Activated CD4-positive, alpha-beta T cell treated with anti-CD3 and anti-CD28 coated beads for 24 hours (primary cell): ENCODE results near the gene EPB41L2.
"Not testable (repeated sequence)": the region's sequence is repeated elsewhere in the genome, so short reads cannot be mapped to it uniquely, and the experiment has no call there.

Experiments
- DNase-seq, 2 donors: peaks; one replicate each; pipeline ENCODE4 v3.0.0-alpha.2; 2020; ENCODE audit warnings: low read depth in 2 of 2

The EPB41L2 gene

GRCh38 chr6:130801368-130801767 lies 261.7 kb downstream of the EPB41L2 start:
- DNase-seq, result not testable (repeated sequence)

DNA sequence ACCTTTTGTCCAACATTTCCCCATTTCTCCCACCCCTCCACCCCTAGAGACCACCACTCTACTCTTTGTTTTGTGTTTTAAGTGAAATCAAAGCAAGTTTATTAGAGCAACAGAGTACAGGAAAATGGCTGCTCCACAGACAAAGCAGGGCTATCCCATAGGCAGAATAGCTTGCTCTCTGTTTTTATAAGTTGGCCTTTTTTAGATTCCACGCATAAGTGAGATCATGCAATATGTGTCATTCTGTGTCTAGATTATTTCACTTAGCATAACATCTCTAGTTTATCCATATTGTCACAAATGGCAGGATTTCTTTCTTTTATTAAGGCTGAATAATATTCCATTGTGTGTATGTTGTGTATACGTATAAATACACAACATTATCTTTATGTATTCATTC lies 266.0 kb downstream of the EPB41L2 start:
- DNase-seq, result no peak

DNA sequence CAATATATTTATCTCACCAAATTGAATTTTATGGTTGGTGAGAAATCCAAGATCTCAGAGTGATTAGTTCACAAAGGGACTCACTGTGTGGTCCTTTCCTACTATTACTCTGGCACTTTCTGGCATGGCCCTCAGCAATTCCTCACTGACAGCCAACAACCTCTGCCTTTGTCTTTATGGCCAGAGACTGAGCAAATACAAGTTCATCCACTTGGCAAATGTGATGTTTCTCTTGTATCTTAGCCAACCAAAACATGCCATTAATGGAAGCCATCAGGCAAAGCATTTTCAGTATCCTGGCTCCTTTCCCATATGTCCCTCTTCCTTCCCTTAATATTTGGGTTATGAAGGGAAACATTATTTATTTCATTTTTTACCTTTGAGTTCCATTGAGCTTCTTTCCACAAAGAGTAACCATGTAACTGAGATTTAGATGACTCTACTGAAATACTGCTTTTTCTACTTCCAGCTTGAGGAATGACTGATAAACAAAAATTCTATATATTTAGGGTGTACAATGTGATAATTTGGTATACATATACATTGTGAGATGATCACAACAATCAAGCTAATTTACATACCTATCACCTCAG lies 266.6 kb downstream of the EPB41L2 start:
- DNase-seq, result no peak

- no peak for DNase-seq
Measured at GRCh38 chr6:130794738-130795137, 268.3 kb downstream of the EPB41L2 start.

- DNase-seq, result no peak
Measured at GRCh38 chr6:130794010-130794697, 268.9 kb downstream of the EPB41L2 start.
